Endothelial cell (in vitro differentiated cells): ENCODE data around the gene EVC. TPM values are rescaled to one million over a fixed set of nuclear protein-coding genes. Genes with fewer than 3 reads are reported as not detected.

Experiments
- DNase-seq: peaks from one replicate; pipeline ENCODE4 v3.0.0; 2021; ENCODE audit warnings: low spot score
- H3K27ac Mint-ChIP-seq: one replicate; pipeline ENCODE4 v1.8.0; 2021; ENCODE audit warnings: mixed read lengths, inconsistent platforms; ENCODE audit not compliant: unreplicated experiment
- H3K27me3 Mint-ChIP-seq: one replicate; pipeline ENCODE4 v1.8.0; 2021; ENCODE audit warnings: mild to moderate bottlenecking, moderate library complexity, mixed read lengths, inconsistent platforms; ENCODE audit not compliant: unreplicated experiment
- H3K36me3 Mint-ChIP-seq: one replicate; pipeline ENCODE4 v1.8.0; 2021; ENCODE audit warnings: mild to moderate bottlenecking, low read depth, mixed read lengths, inconsistent platforms; ENCODE audit not compliant: unreplicated experiment
- H3K4me1 Mint-ChIP-seq: one replicate; pipeline ENCODE4 v1.8.0; 2021; ENCODE audit warnings: mild to moderate bottlenecking, mixed read lengths, inconsistent platforms; ENCODE audit not compliant: unreplicated experiment
- H3K4me3 Mint-ChIP-seq: one replicate; pipeline ENCODE4 v1.8.0; 2021; ENCODE audit warnings: mild to moderate bottlenecking, mixed read lengths, inconsistent platforms; ENCODE audit not compliant: unreplicated experiment
- H3K9me3 Mint-ChIP-seq: one replicate; pipeline ENCODE4 v1.8.0; 2021; ENCODE audit warnings: mixed read lengths, inconsistent platforms; ENCODE audit not compliant: unreplicated experiment
- total RNA-seq: library from RNA; stranded (reverse); fragmentation: NEBNext Ultra II Directional; extraction: Animal tissue kit (Norgen Biotek cat#: 25700); gene quantifications from one replicate; pipeline ENCODE4 v1.2.1, GENCODE V29; 2021; ENCODE audit not compliant: unreplicated experiment
- TF ChIP-seq, protein P1 (sequence below): fragments of 200-600 bp; sonication (generic); IDR thresholded peaks from one replicate; pipeline ENCODE4 v1.5.0; 2021; ENCODE audit warnings: antibody characterized with exemption; ENCODE audit not compliant: unreplicated experiment

Gene EVC
- total RNA-seq, 1 donor from 2014 or later: 14.9 TPM

DNA sequence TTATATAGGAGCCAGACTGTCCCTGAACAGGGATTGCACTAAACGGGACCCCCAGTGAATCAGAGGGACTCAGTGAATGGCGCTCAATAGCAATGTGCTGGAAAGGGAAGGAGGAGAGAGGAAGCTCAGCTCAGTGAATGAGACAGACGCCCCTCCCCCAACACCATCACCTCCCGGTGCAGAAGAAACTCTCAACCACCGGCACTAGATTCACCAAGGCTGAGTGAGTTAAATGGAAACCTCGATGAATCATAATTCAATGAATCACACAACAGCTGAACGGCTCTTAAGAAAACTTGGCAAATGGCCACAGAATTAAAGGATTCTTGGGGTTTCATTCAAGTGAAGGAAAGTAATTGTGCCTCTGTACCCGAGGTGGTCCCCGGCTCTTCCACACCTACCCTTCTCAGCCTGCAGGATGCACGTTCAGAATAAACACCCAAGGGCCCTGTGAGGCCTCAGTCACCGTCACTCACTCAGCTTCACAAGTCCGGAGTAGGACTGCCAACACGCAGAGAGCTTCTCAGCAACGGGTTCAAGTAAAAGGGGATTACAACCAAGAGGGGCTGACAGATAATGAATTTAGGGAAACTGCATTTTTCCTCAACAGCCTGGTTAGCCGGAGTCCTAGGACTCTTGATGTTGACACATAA lies 152.6 kb downstream of the EVC start:
- Mint-ChIP-seq H3K4me1 (peaks cover 32% of the 10 kb centered on the region), H3K36me3 (peaks cover 5% of the 10 kb centered on the region), H3K9me3 (no peaks in the 10 kb centered on the region), H3K27me3 (no peaks in the 10 kb centered on the region), H3K27ac (no peak overlapping the region), H3K4me3 (no peak overlapping the region)
- TF ChIP-seq, protein P1, sequence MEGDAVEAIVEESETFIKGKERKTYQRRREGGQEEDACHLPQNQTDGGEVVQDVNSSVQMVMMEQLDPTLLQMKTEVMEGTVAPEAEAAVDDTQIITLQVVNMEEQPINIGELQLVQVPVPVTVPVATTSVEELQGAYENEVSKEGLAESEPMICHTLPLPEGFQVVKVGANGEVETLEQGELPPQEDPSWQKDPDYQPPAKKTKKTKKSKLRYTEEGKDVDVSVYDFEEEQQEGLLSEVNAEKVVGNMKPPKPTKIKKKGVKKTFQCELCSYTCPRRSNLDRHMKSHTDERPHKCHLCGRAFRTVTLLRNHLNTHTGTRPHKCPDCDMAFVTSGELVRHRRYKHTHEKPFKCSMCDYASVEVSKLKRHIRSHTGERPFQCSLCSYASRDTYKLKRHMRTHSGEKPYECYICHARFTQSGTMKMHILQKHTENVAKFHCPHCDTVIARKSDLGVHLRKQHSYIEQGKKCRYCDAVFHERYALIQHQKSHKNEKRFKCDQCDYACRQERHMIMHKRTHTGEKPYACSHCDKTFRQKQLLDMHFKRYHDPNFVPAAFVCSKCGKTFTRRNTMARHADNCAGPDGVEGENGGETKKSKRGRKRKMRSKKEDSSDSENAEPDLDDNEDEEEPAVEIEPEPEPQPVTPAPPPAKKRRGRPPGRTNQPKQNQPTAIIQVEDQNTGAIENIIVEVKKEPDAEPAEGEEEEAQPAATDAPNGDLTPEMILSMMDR: no peak
- no peak for DNase-seq

Other genes with a start within 250 kb of the EVC start
- 7.4 TPM for gene EVC2, start 2.6 kb upstream of the EVC start, total RNA-seq
- gene CRMP1, start 181.9 kb downstream of the EVC start, total RNA-seq: 71.2 TPM